HCT116 (cell line): ENCODE results near the gene FAF2.

ENCODE experiments used
- CTCF ChIP-seq, 3 experiments: fragments of 200-600 bp in 1 of 3; sonication (generic) in 1 of 3; IDR thresholded peaks in 2 of 3; conservative IDR thresholded peaks in 1 of 3; 2 replicates each; pipeline ENCODE4 v1.5.1; 2012 to 2017; ENCODE audit warnings: low read depth in 2 of 3, low read length in 2 of 3, antibody characterized with exemption in 1 of 3, borderline replicate concordance in 1 of 3, control low read depth in 1 of 3, mild to moderate bottlenecking in 1 of 3, mixed read lengths in 1 of 3, mixed run types in 1 of 3, moderate library complexity in 1 of 3; ENCODE audit not compliant: insufficient read depth in 1 of 3
- EZH2 ChIP-seq: fragments of 200-600 bp; sonication (generic); IDR thresholded peaks from 2 replicates; pipeline ENCODE4 v1.6.1; 2017; ENCODE audit warnings: antibody characterized with exemption, mixed run types
- EZH2phosphoT487 ChIP-seq: fragments of 200-600 bp; IDR thresholded peaks from 2 replicates; pipeline ENCODE4 v1.6.1; 2018; ENCODE audit warnings: antibody characterized with exemption, borderline replicate concordance
- FOSL1 ChIP-seq: IDR thresholded peaks from 2 replicates; pipeline ENCODE4 v1.6.1; 2012; ENCODE audit warnings: low read depth
- MAX ChIP-seq: IDR thresholded peaks from 2 replicates; pipeline ENCODE4 v1.6.1; 2012
- POLR2A ChIP-seq: IDR thresholded peaks from 2 replicates; pipeline ENCODE4 v1.7.0; 2011; ENCODE audit warnings: borderline replicate concordance; ENCODE audit not compliant: insufficient read depth, insufficient read length; ENCODE audit errors: extremely low read depth
- REST ChIP-seq: IDR thresholded peaks from 2 replicates; pipeline ENCODE4 v1.6.1; 2012; ENCODE audit warnings: low read depth
- TCF7L2 ChIP-seq: IDR thresholded peaks from 2 replicates; pipeline ENCODE4 v1.7.0; 2011; ENCODE audit warnings: borderline replicate concordance, inconsistent platforms; ENCODE audit not compliant: insufficient read depth, insufficient read length; ENCODE audit errors: extremely low read depth
- YY1 ChIP-seq: IDR thresholded peaks from 2 replicates; pipeline ENCODE4 v1.6.1; 2011; ENCODE audit warnings: low read length, low read depth, moderate library complexity, mild to moderate bottlenecking; ENCODE audit not compliant: insufficient replicate concordance; ENCODE audit errors: extremely low read depth
- ZBTB33 ChIP-seq: IDR thresholded peaks from 2 replicates; pipeline ENCODE4 v1.6.1; 2011; ENCODE audit warnings: mild to moderate bottlenecking, low read length, moderate library complexity; ENCODE audit not compliant: insufficient replicate concordance; ENCODE audit errors: extremely low read depth

GRCh38 chr5:176524987-176525386 lies 76.8 kb downstream of the FAF2 start:
- TF ChIP-seq ZBTB33 (no peak), CTCF (IDR thresholded peaks at IDR 0.05 in 2 of 3, conservative IDR thresholded peaks at IDR 0.05 in 1 of 3; ENCODE audit: borderline replicate concordance in 1 of 3, insufficient read depth in 1 of 3, low read depth in 2 of 3, low read length in 2 of 3) (no peak), REST (no peak), POLR2A (no peak), EZH2phosphoT487 (no peak), EZH2 (no peak), MAX (no peak), TCF7L2 (no peak), FOSL1 (no peak), YY1 (no peak)
